ENCODE data around the gene CCDC107. TPM values are rescaled to one million over a fixed set of nuclear protein-coding genes. Genes with fewer than 3 reads are reported as not detected.
A peak's percentile ranks its signal among the peaks of the same experiment; 100 is the strongest.

CCDC107 gene
- total RNA-seq, 1 experiment from 2014 or later, result 12.0 TPM

DNA sequence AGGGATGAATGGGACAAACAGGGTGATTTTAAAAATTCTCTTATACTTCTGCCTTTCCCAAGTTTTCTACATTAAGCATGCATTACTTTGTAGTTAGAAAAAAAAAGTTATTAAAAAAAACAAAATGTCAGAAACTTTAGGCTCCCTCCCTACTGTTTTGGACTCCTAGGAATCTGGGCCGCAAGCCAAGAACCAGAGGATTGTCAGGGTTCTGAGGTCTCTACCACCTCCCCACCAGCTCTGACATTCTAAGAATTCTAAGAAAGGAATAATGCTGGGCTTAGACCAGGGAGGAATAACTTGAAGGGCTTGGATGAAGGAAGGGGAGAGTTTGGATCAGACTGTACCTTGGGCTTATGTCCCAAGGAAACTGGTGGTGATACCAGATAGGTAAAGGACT, 8.0 kb downstream of the CCDC107 start:
- Histone ChIP-seq H4K20me1 (ENCODE audit: control insufficient read depth, insufficient read depth, insufficient read length) (no peaks in the 10 kb centered on the region), H3K14ac (ENCODE audit: insufficient read depth, low read length) (no peak overlapping the region), H2BK12ac (ENCODE audit: insufficient read length, low read depth, low read length) (no peak overlapping the region), H3K23me2 (ENCODE audit: insufficient read length, low read depth, low read length, poor library complexity, severe bottlenecking) (peaks cover 8% of the 10 kb centered on the region), H3K4ac (ENCODE audit: low read depth, low read length) (no peak overlapping the region), H3K56ac (ENCODE audit: insufficient read length, low read depth, low read length) (no peak overlapping the region), H3K27me3 (ENCODE audit: insufficient read depth, low read length) (no peaks in the 10 kb centered on the region), H2AFZ (ENCODE audit: low read length) (no peak overlapping the region), H3K9me3 (ENCODE audit: control insufficient read depth, low read depth, low read length) (no peaks in the 10 kb centered on the region), H2BK20ac (ENCODE audit: low read depth, low read length, poor library complexity, severe bottlenecking) (no peak overlapping the region), H2BK120ac (ENCODE audit: low read depth, low read length, poor library complexity, severe bottlenecking) (no peak overlapping the region), H3K4me1 (ENCODE audit: insufficient read depth, low read length) (no peaks in the 10 kb centered on the region; the same call in 1 of the 2 replicates), H3K18ac (ENCODE audit: insufficient read length, low read depth, low read length) (no peak overlapping the region), H3K23ac (ENCODE audit: insufficient read length, low read depth, low read length) (no peak overlapping the region), H4K91ac (ENCODE audit: insufficient read length, low read depth, low read length) (no peak overlapping the region), H3K79me2 (ENCODE audit: insufficient read depth, low read length) (no peaks in the 10 kb centered on the region), H2BK5ac (ENCODE audit: insufficient read length, low read length) (no peak overlapping the region), H3K27ac (ENCODE audit: insufficient read length, low read depth, low read length) (no peak overlapping the region), H2AK5ac (ENCODE audit: insufficient read length, low read length) (no peak overlapping the region), H4K5ac (ENCODE audit: insufficient read length, low read depth, low read length) (no peak overlapping the region), H3K9ac (ENCODE audit: extremely low read depth, insufficient read length, low read length) (no peak overlapping the region), H3K79me1 (ENCODE audit: insufficient read depth, low read depth, low read length, poor library complexity, severe bottlenecking) (no peaks in the 10 kb centered on the region), H3T11ph (ENCODE audit: low read length) (no peak overlapping the region), H2BK15ac (ENCODE audit: low read depth, low read length) (no peak overlapping the region; the same call in 1 of the 2 replicates), H3K4me2 (ENCODE audit: insufficient read depth, insufficient read length, low read length) (no peak overlapping the region), H4K8ac (replicated peaks; ENCODE audit: insufficient read length, low read depth, low read length) (no peak overlapping the region)
- peak overlapping the region in 1 of 2 experiments; percentile 63; a peak in 1 of 5 replicates for H3K4me3 Mint-ChIP-seq
- no peak overlapping the region for H3K27ac Mint-ChIP-seq
- peaks cover 9% of the 10 kb centered on the region for H3K27me3 Mint-ChIP-seq (ENCODE audit: low read depth)
- WGBS (ENCODE audit: extremely low coverage, insufficient read length, low lambda C conversion rate), result no CpG with 5 or more reads among the region's 1 CpG
- DNase-seq, result no peak
- TF ChIP-seq, protein P1, sequence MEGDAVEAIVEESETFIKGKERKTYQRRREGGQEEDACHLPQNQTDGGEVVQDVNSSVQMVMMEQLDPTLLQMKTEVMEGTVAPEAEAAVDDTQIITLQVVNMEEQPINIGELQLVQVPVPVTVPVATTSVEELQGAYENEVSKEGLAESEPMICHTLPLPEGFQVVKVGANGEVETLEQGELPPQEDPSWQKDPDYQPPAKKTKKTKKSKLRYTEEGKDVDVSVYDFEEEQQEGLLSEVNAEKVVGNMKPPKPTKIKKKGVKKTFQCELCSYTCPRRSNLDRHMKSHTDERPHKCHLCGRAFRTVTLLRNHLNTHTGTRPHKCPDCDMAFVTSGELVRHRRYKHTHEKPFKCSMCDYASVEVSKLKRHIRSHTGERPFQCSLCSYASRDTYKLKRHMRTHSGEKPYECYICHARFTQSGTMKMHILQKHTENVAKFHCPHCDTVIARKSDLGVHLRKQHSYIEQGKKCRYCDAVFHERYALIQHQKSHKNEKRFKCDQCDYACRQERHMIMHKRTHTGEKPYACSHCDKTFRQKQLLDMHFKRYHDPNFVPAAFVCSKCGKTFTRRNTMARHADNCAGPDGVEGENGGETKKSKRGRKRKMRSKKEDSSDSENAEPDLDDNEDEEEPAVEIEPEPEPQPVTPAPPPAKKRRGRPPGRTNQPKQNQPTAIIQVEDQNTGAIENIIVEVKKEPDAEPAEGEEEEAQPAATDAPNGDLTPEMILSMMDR (conservative IDR thresholded peaks at IDR 0.05), result no peak
- H3K36me3 Mint-ChIP-seq (ENCODE audit: insufficient read depth in 1 of 3, low read depth in 3 of 3), result peaks cover 14 to 23% (median 18%) of the 10 kb centered on the region in 3 experiments; a peak in 6 of 7 replicates
- H3K4me1 Mint-ChIP-seq, result peaks cover 21 to 31% of the 10 kb centered on the region in 2 experiments
- no peaks in the 10 kb centered on the region for H3K9me3 Mint-ChIP-seq

Data from H9 (cell line).